Skeletal muscle tissue (tissue), 4 donors: ENCODE measurements around the gene INPP4B. TPM values are rescaled to one million over a fixed set of nuclear protein-coding genes. Genes with fewer than 3 reads are reported as not detected.

Experiments
- H3K27ac ChIP-seq: one replicate; pipeline ENCODE4 v1.7.0; 2013; ENCODE audit warnings: mild to moderate bottlenecking, low read depth, low read length, inconsistent platforms
- H3K27me3 ChIP-seq, 3 donors: one replicate each; pipeline ENCODE4 v1.7.0; 2013; ENCODE audit warnings: low read length in 3 of 3; ENCODE audit not compliant: control insufficient read depth in 3 of 3, insufficient read depth in 3 of 3
- H3K36me3 ChIP-seq, 3 donors: one replicate each; pipeline ENCODE4 v1.7.0; 2013; ENCODE audit warnings: low read length in 3 of 3; ENCODE audit not compliant: control insufficient read depth in 3 of 3, insufficient read depth in 3 of 3
- H3K4me1 ChIP-seq, 3 donors: one replicate each; pipeline ENCODE4 v1.7.0; 2013; ENCODE audit warnings: low read length in 3 of 3, mild to moderate bottlenecking in 3 of 3; ENCODE audit not compliant: control insufficient read depth in 3 of 3, insufficient read depth in 3 of 3
- H3K4me3 ChIP-seq, 3 donors: one replicate each; pipeline ENCODE4 v1.7.0; 2013; ENCODE audit warnings: low read length in 3 of 3
- H3K9ac ChIP-seq, 3 donors: one replicate each; pipeline ENCODE4 v1.7.0; 2013; ENCODE audit warnings: low read length in 3 of 3, mild to moderate bottlenecking in 3 of 3, moderate library complexity in 2 of 3, low read depth in 1 of 3
- H3K9me3 ChIP-seq, 3 donors: one replicate each; pipeline ENCODE4 v1.7.0; 2013; ENCODE audit warnings: low read length in 3 of 3; ENCODE audit not compliant: control insufficient read depth in 3 of 3
- total RNA-seq: library from RNA; depleted of rRNA; stranded (reverse); fragments of >200 nt; gene quantifications from one replicate; pipeline ENCODE4 v1.2.3, GENCODE V29; 2014
- donor health status: Osteomylitis.

Gene INPP4B
- total RNA-seq, 1 donor from 2014 or later, result 52.7 TPM

DNA sequence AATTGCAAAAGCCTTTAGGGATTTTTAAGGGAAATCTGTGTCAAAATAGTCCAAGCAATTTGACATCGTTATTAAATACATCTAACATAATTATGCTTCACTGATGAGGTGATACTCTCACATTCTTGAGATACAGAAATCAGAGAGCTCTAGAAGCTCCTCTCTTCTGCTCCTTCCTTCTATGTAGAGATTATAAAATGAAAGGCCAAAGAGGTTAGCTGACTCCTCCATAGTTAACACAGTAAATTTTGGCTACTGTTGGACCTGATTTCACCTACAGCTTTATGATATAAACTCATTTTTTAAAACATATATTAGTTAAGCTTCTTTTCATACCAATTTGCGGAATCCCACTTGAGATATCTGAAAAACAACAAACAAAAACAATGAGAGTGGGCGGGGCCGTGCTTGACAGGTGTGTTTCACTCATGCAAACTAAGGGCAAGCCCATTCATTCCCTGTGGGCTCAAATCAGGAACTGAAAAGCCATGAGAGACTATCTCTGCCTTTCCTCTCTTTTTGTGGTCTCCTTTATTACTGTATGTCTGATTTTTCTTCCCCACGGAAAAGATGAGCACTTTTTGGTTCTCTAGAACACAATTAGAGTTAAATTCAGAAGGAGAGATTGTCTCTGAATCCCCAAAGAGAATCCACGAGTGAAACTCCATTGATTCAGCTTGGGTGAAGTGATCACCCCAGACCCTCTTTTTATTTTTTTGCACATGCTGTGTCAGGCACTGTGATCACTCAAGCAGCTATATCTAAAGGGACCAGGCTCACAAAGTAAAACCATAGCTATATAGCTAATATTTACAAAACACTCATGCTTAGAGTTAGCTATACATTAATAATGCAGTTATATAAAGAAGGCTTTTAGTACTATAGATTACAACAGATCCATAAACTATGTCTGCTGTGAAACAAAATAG is 643.4 kb downstream of the INPP4B start:
- no peaks in the 10 kb centered on the region for H3K4me1 ChIP-seq
- no peak overlapping the region for H3K27ac ChIP-seq
- peaks cover 0 to 3% (median 0%) of the 10 kb centered on the region in 3 donors for H3K36me3 ChIP-seq
- H3K4me3 ChIP-seq, result no peak overlapping the region
- no peaks in the 10 kb centered on the region for H3K9me3 ChIP-seq
- H3K9ac ChIP-seq, result no peak overlapping the region
- H3K27me3 ChIP-seq, result no peaks in the 10 kb centered on the region

DNA sequence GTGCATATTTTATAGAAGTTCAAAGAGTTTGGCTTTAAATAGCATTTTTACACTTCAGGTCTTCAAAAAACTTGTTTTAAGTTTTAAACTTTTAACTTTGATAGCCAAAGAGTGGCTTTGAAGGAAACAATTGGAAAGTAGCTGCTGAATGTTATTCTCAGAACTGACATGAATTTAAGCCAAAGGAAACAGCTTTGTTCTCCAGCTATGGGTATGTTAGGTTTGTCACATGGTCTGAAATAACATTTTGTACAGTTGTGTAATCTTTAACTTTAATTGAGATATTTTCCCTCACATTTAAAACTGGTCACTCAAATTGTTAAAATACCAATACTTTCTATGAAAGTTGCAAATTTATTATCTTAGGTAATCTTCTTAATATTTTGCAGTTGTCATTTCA is 645.1 kb downstream of the INPP4B start:
- Histone ChIP-seq H3K27ac (no peak overlapping the region), H3K27me3 (no peaks in the 10 kb centered on the region), H3K36me3 (no peaks in the 10 kb centered on the region), H3K4me1 (no peaks in the 10 kb centered on the region), H3K4me3 (no peak overlapping the region), H3K9me3 (no peaks in the 10 kb centered on the region), H3K9ac (no peak overlapping the region)

DNA sequence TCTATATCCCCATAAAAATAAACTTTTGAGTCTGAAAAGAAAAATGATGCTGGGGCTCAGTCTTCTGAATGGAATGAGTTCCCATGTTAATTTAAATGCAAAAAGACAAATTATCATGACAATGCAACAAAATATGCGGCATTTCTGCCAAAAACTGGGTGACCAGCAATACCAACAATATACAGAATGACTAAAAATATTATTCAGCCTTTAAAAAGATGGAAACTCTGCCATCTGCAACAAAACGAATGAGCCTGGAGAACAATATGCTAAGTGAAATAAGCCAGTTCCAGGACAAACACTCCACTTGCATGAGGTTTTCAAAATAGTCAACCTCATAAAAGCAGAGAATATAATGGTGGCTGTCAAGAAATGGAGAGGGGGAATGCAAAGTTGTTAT is 651.2 kb downstream of the INPP4B start:
- no peak overlapping the region for H3K4me3 ChIP-seq
- no peak overlapping the region for H3K9ac ChIP-seq
- H3K4me1 ChIP-seq, result no peaks in the 10 kb centered on the region
- H3K9me3 ChIP-seq, result no peaks in the 10 kb centered on the region
- peaks cover 0 to 8% (median 3%) of the 10 kb centered on the region in 3 donors for H3K36me3 ChIP-seq
- H3K27me3 ChIP-seq, result no peaks in the 10 kb centered on the region
- no peak overlapping the region for H3K27ac ChIP-seq

DNA sequence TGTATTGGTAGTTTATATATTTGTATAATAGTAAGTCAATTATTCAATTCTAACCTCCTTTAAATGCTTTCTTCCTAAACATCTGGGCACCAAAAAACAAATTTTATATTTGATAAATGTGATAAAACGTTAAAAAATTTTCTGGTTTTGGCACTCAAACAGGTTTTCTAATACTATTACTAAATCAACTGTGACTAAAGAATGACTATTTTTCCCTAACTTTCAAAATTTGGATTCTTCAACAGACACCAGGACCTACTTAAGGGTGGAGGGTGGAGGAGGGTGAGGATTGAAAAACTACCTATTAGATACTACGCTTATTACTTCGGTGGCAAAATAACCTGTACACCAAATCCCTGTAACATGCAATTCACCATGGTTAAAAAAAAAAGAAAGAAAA is 654.2 kb downstream of the INPP4B start:
- Histone ChIP-seq H3K9me3 (no peaks in the 10 kb centered on the region), H3K36me3 (peaks cover 0 to 8% (median 3%) of the 10 kb centered on the region in 3 donors), H3K27me3 (no peaks in the 10 kb centered on the region), H3K27ac (no peak overlapping the region), H3K9ac (no peak overlapping the region), H3K4me3 (no peak overlapping the region), H3K4me1 (no peaks in the 10 kb centered on the region)

DNA sequence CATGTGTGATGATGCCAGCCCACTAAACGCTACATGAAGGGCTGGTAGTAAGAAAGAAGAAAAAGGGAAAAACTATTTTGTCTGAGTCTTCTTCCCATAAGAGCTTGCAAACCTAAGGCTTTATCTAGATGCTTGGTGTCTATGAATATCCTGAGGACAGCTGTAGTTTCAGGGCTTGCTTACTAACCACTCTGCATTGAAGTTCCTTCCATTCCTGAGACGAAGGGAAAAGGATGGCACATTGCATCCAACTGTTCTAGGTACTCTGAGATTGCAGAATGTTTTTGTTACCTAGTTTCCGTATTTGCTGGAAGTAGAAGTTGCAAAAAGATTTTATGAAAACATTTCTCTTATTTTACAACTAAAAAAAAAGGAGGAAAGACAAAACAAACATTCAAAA is 665.1 kb downstream of the INPP4B start:
- Histone ChIP-seq H3K9ac (no peak overlapping the region), H3K4me3 (no peak overlapping the region), H3K27me3 (no peaks in the 10 kb centered on the region), H3K27ac (no peak overlapping the region), H3K9me3 (no peaks in the 10 kb centered on the region), H3K36me3 (peaks cover 0 to 2% (median 0%) of the 10 kb centered on the region in 3 donors), H3K4me1 (no peaks in the 10 kb centered on the region)

DNA sequence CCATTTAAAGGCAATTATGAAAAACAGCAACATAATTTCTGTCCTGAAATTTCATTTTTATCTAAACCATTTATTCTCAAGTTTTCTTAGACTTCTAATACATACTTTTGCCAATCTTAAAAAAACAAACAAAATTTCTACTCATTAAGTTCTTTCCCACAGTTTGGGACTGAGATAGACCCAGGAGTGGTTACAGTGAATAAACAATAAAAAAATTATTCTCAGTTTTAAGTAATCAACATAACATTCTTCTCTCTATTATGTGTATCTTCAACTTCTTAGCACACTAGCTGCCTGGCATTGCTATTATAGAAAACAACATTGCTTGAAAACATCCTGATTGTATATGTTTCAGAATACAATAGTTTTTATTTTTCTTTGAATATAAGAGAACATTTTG is 676.9 kb downstream of the INPP4B start:
- no peaks in the 10 kb centered on the region for H3K4me1 ChIP-seq
- H3K27me3 ChIP-seq, result no peaks in the 10 kb centered on the region
- peaks cover 0 to 4% (median 0%) of the 10 kb centered on the region in 3 donors for H3K36me3 ChIP-seq

DNA sequence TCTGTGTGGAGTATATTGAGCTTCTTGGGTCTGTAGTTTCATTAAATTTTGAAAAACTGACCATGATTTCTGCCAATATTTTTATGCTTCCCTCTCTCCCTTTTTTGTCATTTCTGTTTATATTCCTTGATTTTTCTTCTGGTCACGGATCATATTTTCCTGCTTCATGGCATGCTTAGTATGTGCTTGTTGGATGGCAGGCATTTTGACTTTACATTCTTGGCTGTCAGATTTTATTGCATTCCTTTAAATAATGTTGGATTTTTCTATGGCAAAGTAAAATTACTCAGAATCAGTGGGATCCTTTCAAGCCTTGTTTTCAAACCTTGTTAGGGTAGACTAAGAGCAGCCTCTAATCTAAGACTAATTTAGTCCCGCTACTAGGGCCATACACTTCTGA is 677.9 kb downstream of the INPP4B start:
- Histone ChIP-seq H3K36me3 (peaks cover 0 to 3% (median 0%) of the 10 kb centered on the region in 3 donors), H3K27ac (no peak overlapping the region), H3K27me3 (no peaks in the 10 kb centered on the region)

More for the DNA sequence above, 676.9 kb downstream of the INPP4B start:
- Histone ChIP-seq H3K27ac (no peak overlapping the region), H3K4me3 (no peak overlapping the region), H3K9me3 (no peaks in the 10 kb centered on the region), H3K9ac (no peak overlapping the region)

DNA sequence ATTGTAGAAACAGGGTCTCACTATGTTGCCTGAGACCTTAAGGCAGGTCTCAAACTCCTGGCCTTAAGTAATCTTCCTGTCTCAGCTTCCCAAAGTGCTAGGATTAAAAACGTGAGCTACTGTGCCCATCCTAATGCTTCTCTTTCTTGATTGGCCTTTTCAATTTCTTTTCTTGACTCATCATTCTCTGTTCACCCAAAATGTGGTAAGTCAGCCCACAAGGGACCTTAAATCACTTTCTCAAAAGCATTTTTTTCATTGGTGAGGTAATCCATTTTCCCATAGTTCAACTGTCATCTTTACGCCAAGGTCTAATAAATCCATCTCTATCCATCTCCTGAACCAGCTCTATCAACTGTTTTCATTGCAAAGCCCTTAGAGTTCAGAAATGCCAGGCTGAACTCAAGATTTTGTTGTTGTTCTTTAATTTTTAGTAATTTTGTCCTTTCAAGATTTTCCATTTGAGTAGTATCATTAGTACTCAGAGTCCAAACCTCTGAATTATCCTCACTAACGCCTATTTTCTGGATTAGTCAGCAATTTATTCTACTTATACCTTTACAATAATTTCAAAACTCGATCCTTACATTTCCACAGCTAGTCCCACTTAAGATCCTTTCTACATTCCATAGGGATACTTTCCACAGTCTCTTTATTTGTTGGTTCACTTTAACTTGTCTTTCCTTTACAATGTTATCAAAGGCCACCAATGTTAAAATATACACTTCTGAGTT is 681.2 kb downstream of the INPP4B start:
- Histone ChIP-seq H3K36me3 (peaks cover 0 to 3% (median 0%) of the 10 kb centered on the region in 3 donors), H3K9me3 (no peaks in the 10 kb centered on the region), H3K27me3 (no peaks in the 10 kb centered on the region), H3K4me1 (no peaks in the 10 kb centered on the region), H3K27ac (no peak overlapping the region), H3K9ac (no peak overlapping the region), H3K4me3 (no peak overlapping the region)

More for the DNA sequence above, 677.9 kb downstream of the INPP4B start:
- Histone ChIP-seq H3K4me1 (no peaks in the 10 kb centered on the region), H3K4me3 (no peak overlapping the region), H3K9ac (no peak overlapping the region), H3K9me3 (no peaks in the 10 kb centered on the region)

DNA sequence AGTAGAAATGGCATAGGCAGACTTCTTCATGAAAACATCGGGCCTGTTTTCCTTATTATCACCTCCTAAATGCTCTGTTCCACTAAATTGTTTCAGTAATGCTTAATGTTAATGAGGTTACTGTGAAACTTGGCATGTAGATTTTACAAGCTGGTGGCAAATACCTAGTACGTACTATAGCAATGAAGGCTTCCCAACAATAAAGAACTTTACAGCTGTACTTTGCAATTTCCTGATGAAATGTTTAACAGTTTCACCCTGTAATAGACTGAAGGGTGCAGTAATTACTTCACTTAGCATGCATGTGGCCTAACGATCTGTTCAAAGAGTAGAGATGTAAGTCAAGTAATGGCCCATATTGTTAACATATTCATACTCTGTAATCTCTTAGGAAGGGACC is 685.0 kb downstream of the INPP4B start:
- no peaks in the 10 kb centered on the region for H3K9me3 ChIP-seq
- H3K36me3 ChIP-seq, result peaks cover 0 to 3% (median 0%) of the 10 kb centered on the region in 3 donors
- H3K4me3 ChIP-seq, result no peak overlapping the region
- H3K27ac ChIP-seq, result no peak overlapping the region
- H3K4me1 ChIP-seq, result no peaks in the 10 kb centered on the region
- H3K27me3 ChIP-seq, result no peaks in the 10 kb centered on the region
- no peak overlapping the region for H3K9ac ChIP-seq

DNA sequence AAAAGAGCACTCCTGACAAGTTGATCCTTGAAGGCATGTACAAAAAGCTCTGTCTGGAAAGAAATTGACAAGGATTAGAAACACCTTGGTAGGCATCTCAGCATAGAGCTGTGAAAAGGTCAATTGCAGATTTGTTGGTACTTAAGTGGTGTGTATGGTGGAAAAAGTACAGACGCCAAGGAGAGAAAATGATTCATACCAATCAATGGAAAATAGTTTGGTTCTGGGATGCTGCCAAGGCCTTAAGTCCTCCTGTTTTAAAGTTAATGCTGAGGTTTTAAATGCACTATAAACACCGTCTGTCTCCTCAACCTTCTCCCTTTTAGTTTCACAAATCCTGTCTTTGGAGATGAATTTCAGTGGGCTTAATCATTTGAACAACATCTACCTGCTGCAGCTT is 685.6 kb downstream of the INPP4B start:
- H3K27me3 ChIP-seq, result no peaks in the 10 kb centered on the region
- no peak overlapping the region for H3K9ac ChIP-seq
- no peak overlapping the region for H3K27ac ChIP-seq
- H3K9me3 ChIP-seq, result no peaks in the 10 kb centered on the region
- no peak overlapping the region for H3K4me3 ChIP-seq
- peaks cover 0 to under 1% (median 0%) of the 10 kb centered on the region in 3 donors for H3K4me1 ChIP-seq
- H3K36me3 ChIP-seq, result peaks cover 0 to 3% (median 0%) of the 10 kb centered on the region in 3 donors
